ENCODE data around the gene SHROOM3. TPM values are rescaled to one million over a fixed set of nuclear protein-coding genes. Genes with fewer than 3 reads are reported as not detected.

Gene SHROOM3
- total RNA-seq, 2 donors from 2014 or later: 30.6 to 30.9 TPM

DNA sequence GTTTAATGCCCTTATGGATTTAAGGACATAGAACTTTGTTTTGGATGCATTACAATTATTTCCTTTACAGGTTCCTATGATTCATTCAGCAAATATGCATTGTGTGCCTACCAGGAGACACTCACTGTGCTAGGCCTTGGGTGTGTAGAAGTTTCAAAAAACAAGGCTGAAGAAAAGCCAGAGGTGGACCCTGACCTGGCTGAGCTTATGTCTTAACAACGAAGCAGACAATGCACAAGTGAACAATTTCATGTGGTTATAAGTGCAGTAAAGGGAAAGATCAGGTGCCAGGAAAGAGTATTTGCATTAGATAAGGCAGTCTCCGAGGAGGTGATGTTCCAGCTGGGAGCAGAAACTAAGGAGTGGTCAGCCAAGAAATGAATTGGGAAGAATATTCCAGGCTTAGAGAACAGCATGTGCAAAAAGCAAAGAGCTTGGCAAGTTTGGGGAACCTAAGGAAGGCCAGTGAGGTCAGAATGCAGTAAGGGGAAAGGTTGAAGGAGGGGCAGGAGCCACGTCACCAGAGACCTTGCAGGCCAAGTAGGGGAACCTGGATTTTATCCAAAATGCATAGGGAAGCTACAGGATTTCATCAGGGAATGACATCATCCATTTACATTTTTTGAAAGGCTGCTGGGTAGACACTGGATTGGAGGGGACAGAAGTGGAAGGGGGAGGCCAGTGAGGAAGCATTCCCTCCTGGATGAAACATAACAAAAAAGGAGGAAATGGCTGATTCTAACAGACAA, 269.3 kb downstream of the SHROOM3 start:
- peaks cover 0 to 26% of the 10 kb centered on the region in 2 donors for H3K4me1 ChIP-seq
- H3K4me3 ChIP-seq: no peak overlapping the region
- DNase-seq (ENCODE audit: low spot score): no peak
- TF ChIP-seq, protein P1, sequence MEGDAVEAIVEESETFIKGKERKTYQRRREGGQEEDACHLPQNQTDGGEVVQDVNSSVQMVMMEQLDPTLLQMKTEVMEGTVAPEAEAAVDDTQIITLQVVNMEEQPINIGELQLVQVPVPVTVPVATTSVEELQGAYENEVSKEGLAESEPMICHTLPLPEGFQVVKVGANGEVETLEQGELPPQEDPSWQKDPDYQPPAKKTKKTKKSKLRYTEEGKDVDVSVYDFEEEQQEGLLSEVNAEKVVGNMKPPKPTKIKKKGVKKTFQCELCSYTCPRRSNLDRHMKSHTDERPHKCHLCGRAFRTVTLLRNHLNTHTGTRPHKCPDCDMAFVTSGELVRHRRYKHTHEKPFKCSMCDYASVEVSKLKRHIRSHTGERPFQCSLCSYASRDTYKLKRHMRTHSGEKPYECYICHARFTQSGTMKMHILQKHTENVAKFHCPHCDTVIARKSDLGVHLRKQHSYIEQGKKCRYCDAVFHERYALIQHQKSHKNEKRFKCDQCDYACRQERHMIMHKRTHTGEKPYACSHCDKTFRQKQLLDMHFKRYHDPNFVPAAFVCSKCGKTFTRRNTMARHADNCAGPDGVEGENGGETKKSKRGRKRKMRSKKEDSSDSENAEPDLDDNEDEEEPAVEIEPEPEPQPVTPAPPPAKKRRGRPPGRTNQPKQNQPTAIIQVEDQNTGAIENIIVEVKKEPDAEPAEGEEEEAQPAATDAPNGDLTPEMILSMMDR (IDR thresholded peaks at IDR 0.05): no peak
- H3K27ac ChIP-seq: peak overlapping the region; percentile 54 to 59
- H3K27me3 ChIP-seq: no peaks in the 10 kb centered on the region
- H3K36me3 ChIP-seq: no peaks in the 10 kb centered on the region
- H3K9me3 ChIP-seq: no peaks in the 10 kb centered on the region

DNA sequence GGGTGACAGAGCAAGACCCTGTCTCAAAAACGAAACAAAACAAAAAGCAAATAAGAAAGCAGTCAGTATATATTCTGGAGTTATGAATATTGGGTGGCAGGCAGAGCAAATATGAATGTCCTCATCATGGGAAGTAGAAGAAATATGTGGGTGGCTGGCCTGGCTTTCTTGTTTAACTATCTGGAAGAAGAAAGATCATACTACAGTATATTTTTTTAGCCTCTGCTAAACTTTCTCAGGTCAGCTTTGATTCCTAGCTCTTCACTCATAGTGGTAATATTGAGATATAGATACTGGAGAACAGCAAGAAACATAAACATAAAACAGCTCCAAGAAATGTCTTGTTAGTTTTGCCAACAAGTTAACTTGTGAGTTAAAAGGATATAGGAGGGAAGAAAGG, 270.4 kb downstream of the SHROOM3 start:
- Histone ChIP-seq H3K36me3 (no peaks in the 10 kb centered on the region), H3K27me3 (no peaks in the 10 kb centered on the region), H3K27ac (peak overlapping the region in 1 of 2 donors; percentile 59), H3K9me3 (no peaks in the 10 kb centered on the region), H3K4me3 (no peak overlapping the region), H3K4me1 (peaks cover 0 to 34% of the 10 kb centered on the region in 2 donors)
- no peak for DNase-seq (ENCODE audit: low spot score)
- TF ChIP-seq, protein P1 (IDR thresholded peaks at IDR 0.05): no peak

DNA sequence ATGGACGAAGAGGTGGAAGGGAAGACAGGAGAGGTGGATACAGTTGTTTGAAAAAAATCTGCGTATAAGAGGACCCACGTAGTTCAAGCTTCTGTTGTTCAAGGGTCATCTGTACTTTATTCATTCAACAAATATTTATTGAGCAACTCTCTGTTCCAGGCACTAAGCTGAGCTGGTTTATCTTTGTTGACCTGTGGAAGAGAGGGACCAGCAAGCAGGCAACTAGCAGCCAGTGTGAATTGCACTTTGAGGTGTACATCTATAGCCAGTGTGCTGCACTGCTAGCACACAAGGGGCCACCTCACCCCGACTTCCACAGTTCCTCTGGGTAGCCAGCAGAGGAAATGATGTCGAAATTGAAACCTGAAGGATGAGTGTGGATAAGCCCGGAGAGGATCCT, 271.6 kb downstream of the SHROOM3 start:
- no peak for DNase-seq (ENCODE audit: low spot score)
- H3K4me1 ChIP-seq: peaks cover 0 to 34% of the 10 kb centered on the region in 2 donors
- TF ChIP-seq, protein P1 (IDR thresholded peaks at IDR 0.05): no peak
- no peak overlapping the region for H3K27ac ChIP-seq
- peaks cover 9% of the 10 kb centered on the region for H3K36me3 ChIP-seq
- H3K9me3 ChIP-seq: no peaks in the 10 kb centered on the region
- no peaks in the 10 kb centered on the region for H3K27me3 ChIP-seq
- H3K4me3 ChIP-seq: no peak overlapping the region

DNA sequence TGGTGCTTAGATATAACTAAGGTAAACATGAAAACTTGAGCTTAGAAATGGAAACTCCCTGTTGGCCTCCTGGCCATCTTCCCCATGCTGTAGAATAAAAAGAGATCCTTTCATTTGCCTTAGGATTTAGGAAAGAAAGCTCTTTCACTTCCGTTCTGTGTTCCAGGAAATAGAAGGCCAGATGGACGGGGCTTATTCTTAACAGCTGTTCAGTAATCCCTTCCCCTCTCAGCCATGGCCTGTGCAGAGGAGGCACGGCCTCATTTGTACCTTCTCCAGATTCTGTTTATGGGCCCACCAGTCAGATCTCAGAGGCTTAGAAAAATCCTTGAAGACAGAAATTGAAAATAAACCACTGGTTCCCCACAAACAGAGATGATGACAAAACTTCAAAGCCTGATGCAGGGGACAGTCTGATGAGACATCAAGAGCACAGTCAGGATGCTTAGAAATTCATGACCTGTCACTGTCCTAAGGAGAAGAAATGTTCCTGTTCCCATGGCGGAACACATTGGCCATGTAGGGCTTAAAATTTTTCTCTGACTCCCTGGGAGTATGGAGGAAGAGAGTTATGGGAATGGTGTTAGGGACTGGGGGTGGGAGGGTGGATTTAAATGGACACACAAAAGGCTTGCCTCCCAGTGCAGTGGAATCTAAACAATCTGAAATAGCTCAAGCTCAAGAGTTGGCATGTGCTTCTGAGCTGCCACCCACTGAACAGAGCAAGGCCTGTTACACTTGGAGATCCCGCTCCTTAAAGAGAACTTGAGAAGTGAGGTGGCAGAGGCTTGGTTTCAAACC, 274.1 kb downstream of the SHROOM3 start:
- H3K4me3 ChIP-seq: no peak overlapping the region
- DNase-seq (ENCODE audit: low spot score): no peak
- TF ChIP-seq, protein P1 (IDR thresholded peaks at IDR 0.05): no peak
- H3K4me1 ChIP-seq: peaks cover 0 to 30% of the 10 kb centered on the region in 2 donors
- H3K27me3 ChIP-seq: no peaks in the 10 kb centered on the region
- H3K36me3 ChIP-seq: peaks cover 12% of the 10 kb centered on the region
- H3K9me3 ChIP-seq: no peaks in the 10 kb centered on the region
- H3K27ac ChIP-seq: peak overlapping the region in 1 of 2 donors; percentile 36

DNA sequence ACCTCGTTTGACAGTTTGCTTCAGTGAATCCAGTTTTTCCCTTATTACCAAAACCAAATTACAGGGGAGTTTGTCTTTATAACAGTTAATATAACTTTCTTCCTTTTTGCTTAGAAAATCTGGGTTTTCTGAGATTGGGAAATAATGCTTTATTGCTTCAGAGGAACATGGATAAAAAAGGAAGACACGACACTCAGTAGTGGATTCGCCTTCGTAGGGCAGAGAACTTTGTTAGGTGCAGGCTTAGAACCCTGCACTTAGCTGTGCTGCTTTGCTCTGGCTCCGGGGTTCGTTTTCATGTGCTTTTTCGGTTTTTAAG, 274.7 kb downstream of the SHROOM3 start:
- peak overlapping the region in 1 of 2 donors; percentile 36 for H3K27ac ChIP-seq
- peaks cover 0 to 26% of the 10 kb centered on the region in 2 donors for H3K4me1 ChIP-seq
- DNase-seq (ENCODE audit: low spot score): no peak
- no peak overlapping the region for H3K4me3 ChIP-seq
- TF ChIP-seq, protein P1 (IDR thresholded peaks at IDR 0.05): no peak
- H3K27me3 ChIP-seq: no peaks in the 10 kb centered on the region
- H3K9me3 ChIP-seq: no peaks in the 10 kb centered on the region
- H3K36me3 ChIP-seq: peaks cover 12% of the 10 kb centered on the region
